Lung microvascular endothelial cell (primary cell): ENCODE results near the gene UQCC3. TPM values are rescaled to one million over a fixed set of nuclear protein-coding genes. Genes with fewer than 3 reads are reported as not detected.
"Not testable (repeated sequence)": the region's sequence is repeated elsewhere in the genome, so short reads cannot be mapped to it uniquely, and the experiment has no call there.

Experiments used
- DNase-seq, 2 donors: peaks; one replicate each; pipeline versions ENCODE4 v3.0.0 to v3.0.0-alpha.2; 2010; ENCODE audit warnings: low read depth in 2 of 2
- total RNA-seq: library from RNA; depleted of rRNA; stranded (reverse); fragments of >200 nt; gene quantifications from 2 replicates; pipeline ENCODE4 v1.2.1, GENCODE V29; 2014

The UQCC3 gene
- total RNA-seq, 1 donor from 2014 or later: 9.9 TPM

- DNase-seq: no peak
Observed at GRCh38 chr11:62702246-62702645, 30.8 kb downstream of the UQCC3 start.

- not testable (repeated sequence) for DNase-seq
Observed at GRCh38 chr11:62703921-62704320, 32.4 kb downstream of the UQCC3 start.

- peak; percentile 9 to 31 for DNase-seq
Observed at GRCh38 chr11:62705413-62705812, 33.9 kb downstream of the UQCC3 start.

- peak; percentile 95 to 96 for DNase-seq
Observed at GRCh38 chr11:62705880-62706849, 34.7 kb downstream of the UQCC3 start.

- DNase-seq: no peak
Observed at GRCh38 chr11:62706850-62707247, 35.4 kb downstream of the UQCC3 start.

DNA sequence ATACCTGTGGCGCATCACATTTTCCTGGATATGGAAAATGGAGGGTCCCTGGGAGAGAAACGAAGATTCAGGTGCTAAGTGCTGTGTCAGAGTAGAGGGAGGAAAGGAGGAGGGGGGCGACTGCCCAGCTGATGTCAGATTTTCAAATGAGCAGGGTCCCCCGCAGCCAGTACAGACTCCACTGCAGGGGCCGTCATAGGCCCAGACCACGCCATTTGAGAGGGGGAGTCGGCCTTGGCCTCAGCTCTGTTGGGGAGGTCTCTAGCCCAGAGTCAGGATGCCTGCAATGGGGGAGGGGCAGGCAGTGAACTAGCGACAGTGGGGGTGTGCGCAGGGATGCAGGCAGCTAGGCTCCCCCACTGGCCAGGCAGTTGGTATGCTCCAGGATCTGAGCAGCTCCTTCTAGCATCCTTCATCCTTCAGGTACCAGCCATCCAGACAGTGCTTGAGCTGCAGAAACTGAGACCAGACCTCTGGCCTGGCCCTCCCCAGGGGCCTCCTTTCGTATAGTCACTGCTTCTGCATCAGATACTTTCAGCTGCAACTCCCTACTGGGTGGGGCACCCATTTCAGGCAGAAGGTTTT is 35.9 kb downstream of the UQCC3 start, which contains the start of the genes BSCL2 and GNG3:
TSS of gene BSCL2 (minus strand) at position 148 of the 585 bp plus-strand sequence. CDS start 229 bp downstream, outside the sequence.
TSS of gene GNG3 (plus strand) at position 400 of the 585 bp plus-strand sequence. CDS start 620 bp downstream, outside the sequence.
- no peak for DNase-seq

- no peak for DNase-seq
Observed at GRCh38 chr11:62708392-62708791, 36.9 kb downstream of the UQCC3 start.

DNA sequence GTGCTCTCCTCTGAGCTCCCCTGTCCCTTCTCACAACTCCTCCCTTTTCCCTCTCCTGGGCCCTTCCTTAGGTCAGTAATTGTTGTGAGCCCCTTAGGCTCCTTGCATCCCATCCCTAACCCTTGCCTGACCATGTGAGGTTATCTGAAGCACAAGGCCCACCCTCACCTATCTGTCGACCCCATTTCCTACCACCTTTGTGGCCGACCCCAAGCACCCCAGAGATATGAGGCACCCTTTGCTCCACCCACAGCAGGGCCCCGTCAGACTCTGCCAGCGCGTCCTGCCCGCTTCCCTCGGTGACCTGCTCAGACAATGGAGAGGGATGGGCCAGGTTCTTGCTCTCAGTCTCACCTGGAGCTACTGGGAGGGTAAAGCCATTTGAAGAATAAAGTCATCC is 37.3 kb downstream of the UQCC3 start:
- peak in 1 of 2 donors; percentile 15 for DNase-seq

GRCh38 chr11:62709247-62710000 is 38.0 kb downstream of the UQCC3 start:
- peak; percentile 98 for DNase-seq

DNA sequence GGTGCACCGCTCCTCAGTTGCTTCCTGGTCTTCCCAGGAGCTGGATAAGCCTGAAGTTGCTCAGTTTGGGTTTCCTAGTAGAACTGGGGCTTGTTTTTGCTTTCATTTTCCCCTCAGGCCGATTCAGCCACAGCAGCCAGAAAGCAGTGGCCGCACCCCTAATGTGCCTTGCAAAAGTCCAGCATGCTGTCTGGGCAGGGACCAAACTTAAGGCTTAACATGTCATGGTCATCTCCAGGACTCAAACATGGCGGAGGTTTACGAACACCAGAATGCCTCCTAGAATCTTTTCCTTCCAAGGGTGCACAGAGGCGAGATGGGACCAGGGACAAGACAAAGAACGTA is 38.5 kb downstream of the UQCC3 start:
- peak; percentile 51 to 61 for DNase-seq

DNA sequence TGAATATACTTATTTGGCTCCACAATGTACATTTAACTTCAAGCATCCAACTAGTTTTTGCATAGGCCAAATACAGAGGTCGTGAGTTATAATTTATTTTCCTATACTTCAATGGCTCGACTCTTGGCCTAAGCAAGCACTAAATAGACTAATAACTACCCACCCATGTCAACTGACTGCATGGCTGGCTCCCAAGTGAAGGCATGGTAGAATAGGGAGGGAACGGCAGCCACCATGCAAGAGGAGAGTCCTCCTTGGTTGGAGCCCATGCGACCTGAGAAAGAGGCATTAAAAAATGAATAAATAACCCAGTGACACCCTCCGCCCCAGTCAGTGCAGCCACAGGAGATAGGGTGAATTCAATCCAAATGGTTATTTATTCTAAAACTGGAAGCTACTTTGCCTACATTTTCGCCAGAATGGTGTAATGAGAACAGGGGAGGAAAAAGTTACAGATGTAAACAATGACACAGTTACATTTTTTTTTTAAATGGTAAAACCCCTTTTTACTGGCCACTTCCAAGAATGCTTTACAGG is 40.9 kb downstream of the UQCC3 start:
- no peak for DNase-seq

DNA sequence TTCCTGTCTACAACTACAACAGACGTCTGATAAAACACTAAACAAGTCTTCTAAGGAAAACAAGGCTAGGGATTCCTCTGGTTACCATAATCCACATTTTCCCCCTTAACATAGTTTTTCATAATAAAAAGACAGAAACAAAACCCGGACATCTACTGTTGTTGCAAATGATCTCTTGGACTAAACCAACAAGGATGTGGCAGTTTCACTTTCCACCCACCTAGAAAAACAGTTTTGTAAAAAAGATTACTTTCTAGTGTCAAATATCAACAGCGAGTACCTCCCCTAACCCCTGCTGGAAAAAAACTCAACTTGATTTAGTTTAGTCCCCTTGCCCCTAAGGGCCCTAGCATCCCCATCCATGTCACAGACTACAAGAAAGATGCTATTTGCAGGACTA is 41.4 kb downstream of the UQCC3 start:
- DNase-seq: peak in 1 of 2 donors; percentile 49

GRCh38 chr11:62713343-62713742 is 41.9 kb downstream of the UQCC3 start:
- DNase-seq: no peak

DNA sequence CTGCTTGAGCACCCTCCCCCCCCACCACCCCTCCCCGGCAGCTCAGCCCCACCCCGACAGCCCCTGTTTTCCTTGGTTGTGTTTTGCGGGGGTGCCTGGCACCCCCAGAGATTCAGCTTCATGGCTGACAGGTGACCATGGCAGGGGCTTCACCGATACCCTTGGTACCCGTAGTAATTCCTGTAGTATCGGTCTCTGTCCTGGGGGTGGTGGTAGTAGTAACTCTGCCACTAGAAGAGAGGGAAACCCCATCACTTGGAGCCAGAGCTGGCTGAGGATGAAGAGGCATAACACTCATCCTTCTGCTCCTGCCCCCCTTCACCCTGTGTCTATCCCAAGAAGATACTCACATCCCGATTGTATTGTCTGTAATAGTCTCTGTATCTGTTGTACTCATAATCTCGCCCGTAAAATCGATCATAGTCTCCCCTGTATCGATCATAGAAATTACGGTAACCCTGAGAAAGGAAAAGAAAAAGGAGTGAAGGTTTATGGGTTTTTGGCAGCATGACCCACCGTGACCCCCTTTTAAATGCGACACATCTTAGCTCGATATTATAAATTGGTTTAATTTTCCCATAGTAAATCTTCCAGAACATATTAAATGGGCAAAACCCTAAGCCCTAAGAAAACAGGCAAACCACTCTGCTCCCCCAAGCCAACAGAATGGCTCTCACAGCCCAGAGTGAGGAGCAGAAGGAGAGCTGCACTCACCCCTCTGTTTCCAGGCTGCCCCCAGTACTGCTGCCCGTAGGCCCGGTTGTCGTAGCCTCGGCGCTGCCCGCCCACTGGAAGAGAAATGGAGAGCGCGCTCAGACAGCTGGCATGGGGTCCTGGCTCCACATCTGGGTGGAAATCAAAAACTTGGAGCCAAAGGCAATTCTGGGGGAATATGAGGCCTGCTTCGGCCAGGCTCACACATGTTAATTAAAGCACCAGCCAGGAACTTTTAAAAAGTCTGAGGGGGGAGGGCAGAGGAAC is 44.0 kb downstream of the UQCC3 start:
- no peak for DNase-seq

DNA sequence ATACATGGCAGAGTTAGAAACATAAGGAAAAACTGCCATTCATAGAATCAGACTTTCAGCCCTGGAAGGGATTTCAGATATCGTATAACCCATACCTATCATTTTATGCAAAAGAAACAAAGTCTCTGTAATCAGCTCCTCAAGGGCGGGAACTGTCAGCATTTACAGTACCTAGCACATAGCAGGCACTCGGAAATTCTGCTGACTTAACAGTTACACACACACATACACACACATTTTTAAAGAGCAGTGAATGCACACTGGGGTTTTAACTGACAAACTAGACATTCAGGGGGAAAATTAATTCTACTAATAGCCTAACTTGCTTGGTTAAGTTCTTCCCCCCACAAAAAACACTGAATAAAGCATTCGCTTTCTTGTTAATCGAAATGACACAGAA is 44.7 kb downstream of the UQCC3 start:
- no peak for DNase-seq

- DNase-seq: no peak
Observed at GRCh38 chr11:62716816-62717215, 45.3 kb downstream of the UQCC3 start.

DNA sequence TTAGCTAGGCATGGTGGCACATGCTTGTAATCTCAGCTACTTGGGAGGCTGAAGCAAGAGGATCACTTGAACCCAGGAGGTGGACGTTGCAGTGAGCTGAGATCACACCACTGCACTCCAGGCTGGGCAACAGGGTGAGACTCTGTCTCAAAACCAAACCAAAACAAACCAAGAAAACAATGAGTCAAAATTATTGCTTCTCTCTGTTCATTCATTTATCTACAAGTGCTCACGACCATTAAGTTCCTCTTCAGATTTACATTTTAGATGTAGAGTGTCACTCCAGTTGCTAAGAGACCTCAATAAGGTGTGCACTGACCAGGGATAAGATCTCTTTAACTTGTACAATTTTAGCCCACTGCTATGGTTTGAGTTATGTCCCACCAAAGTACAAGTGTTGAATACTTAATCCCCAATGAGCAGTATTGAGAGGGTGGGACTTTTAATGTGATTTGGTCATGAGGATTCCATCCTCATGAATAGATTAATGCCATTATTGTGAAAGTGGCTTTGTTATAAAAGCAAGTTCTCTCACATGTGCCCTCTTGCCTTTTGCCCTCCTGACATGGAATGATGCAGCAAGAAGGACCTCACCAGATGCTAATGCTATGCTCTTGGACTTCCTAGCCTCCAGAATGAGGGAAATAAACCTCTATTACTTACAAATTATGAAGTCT is 48.0 kb downstream of the UQCC3 start:
- DNase-seq: no peak

DNA sequence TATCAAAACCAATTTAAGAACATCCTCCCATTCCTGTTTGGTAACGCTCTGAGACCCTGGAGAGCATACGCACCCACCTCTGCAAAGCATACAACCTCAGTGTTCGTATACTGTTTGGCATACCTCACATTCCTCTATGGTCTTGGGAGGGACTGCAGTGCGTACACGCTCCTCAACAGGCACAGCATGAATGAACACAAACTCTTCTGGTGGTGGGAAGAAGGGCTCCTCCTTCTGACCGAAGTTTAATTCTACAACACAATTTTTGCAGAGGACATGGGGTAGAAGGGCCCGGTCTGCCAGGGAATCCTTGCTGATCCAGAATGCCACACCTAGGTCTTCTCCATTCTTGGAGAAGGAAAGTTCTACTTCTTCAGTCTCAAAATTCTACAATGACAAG is 50.5 kb downstream of the UQCC3 start:
- peak; percentile 19 to 31 for DNase-seq
